ENCODE results near the gene IGF2BP2. TPM values are rescaled to one million over a fixed set of nuclear protein-coding genes. Genes with fewer than 3 reads are reported as not detected.

The IGF2BP2 gene
- total and polyA plus RNA-seq, 9 of the 15 experiments (the other 6 are each of a cell fraction or from before 2014, with no cell fraction given) = 3.2 to 59.6 (median 30.5) TPM

DNA sequence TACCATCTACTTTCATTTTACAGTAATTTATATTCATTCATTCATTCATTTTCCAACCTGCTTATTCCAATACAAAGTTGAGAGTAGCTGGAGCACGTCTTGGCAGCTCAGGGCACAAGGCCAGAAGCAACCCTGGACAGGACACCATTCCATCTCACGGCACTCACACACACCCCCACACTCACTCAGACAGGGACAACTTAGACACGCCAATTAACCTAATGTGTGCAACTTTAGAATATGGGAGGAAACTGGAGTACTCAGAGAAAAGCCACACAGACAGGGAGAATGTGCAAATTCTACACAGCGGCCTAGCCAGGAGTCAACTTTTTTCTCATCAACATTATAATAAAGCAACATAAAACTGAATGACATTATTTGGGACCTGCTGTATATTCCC lies 46.7 kb downstream of the IGF2BP2 start (continued):
- TF ChIP-seq, protein P1, sequence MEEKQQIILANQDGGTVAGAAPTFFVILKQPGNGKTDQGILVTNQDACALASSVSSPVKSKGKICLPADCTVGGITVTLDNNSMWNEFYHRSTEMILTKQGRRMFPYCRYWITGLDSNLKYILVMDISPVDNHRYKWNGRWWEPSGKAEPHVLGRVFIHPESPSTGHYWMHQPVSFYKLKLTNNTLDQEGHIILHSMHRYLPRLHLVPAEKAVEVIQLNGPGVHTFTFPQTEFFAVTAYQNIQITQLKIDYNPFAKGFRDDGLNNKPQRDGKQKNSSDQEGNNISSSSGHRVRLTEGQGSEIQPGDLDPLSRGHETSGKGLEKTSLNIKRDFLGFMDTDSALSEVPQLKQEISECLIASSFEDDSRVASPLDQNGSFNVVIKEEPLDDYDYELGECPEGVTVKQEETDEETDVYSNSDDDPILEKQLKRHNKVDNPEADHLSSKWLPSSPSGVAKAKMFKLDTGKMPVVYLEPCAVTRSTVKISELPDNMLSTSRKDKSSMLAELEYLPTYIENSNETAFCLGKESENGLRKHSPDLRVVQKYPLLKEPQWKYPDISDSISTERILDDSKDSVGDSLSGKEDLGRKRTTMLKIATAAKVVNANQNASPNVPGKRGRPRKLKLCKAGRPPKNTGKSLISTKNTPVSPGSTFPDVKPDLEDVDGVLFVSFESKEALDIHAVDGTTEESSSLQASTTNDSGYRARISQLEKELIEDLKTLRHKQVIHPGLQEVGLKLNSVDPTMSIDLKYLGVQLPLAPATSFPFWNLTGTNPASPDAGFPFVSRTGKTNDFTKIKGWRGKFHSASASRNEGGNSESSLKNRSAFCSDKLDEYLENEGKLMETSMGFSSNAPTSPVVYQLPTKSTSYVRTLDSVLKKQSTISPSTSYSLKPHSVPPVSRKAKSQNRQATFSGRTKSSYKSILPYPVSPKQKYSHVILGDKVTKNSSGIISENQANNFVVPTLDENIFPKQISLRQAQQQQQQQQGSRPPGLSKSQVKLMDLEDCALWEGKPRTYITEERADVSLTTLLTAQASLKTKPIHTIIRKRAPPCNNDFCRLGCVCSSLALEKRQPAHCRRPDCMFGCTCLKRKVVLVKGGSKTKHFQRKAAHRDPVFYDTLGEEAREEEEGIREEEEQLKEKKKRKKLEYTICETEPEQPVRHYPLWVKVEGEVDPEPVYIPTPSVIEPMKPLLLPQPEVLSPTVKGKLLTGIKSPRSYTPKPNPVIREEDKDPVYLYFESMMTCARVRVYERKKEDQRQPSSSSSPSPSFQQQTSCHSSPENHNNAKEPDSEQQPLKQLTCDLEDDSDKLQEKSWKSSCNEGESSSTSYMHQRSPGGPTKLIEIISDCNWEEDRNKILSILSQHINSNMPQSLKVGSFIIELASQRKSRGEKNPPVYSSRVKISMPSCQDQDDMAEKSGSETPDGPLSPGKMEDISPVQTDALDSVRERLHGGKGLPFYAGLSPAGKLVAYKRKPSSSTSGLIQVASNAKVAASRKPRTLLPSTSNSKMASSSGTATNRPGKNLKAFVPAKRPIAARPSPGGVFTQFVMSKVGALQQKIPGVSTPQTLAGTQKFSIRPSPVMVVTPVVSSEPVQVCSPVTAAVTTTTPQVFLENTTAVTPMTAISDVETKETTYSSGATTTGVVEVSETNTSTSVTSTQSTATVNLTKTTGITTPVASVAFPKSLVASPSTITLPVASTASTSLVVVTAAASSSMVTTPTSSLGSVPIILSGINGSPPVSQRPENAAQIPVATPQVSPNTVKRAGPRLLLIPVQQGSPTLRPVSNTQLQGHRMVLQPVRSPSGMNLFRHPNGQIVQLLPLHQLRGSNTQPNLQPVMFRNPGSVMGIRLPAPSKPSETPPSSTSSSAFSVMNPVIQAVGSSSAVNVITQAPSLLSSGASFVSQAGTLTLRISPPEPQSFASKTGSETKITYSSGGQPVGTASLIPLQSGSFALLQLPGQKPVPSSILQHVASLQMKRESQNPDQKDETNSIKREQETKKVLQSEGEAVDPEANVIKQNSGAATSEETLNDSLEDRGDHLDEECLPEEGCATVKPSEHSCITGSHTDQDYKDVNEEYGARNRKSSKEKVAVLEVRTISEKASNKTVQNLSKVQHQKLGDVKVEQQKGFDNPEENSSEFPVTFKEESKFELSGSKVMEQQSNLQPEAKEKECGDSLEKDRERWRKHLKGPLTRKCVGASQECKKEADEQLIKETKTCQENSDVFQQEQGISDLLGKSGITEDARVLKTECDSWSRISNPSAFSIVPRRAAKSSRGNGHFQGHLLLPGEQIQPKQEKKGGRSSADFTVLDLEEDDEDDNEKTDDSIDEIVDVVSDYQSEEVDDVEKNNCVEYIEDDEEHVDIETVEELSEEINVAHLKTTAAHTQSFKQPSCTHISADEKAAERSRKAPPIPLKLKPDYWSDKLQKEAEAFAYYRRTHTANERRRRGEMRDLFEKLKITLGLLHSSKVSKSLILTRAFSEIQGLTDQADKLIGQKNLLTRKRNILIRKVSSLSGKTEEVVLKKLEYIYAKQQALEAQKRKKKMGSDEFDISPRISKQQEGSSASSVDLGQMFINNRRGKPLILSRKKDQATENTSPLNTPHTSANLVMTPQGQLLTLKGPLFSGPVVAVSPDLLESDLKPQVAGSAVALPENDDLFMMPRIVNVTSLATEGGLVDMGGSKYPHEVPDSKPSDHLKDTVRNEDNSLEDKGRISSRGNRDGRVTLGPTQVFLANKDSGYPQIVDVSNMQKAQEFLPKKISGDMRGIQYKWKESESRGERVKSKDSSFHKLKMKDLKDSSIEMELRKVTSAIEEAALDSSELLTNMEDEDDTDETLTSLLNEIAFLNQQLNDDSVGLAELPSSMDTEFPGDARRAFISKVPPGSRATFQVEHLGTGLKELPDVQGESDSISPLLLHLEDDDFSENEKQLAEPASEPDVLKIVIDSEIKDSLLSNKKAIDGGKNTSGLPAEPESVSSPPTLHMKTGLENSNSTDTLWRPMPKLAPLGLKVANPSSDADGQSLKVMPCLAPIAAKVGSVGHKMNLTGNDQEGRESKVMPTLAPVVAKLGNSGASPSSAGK (IDR thresholded peaks at IDR 0.05) = no peak
- TF ChIP-seq SMAD3 (CRISPR knock-in tag; conservative IDR thresholded peaks at IDR 0.05) = no peak
- TF ChIP-seq, protein P2, sequence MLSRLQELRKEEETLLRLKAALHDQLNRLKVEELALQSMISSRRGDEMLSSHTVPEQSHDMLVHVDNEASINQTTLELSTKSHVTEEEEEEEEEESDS (CRISPR knock-in tag; IDR thresholded peaks at IDR 0.05) = no peak
- TF ChIP-seq, protein P3, sequence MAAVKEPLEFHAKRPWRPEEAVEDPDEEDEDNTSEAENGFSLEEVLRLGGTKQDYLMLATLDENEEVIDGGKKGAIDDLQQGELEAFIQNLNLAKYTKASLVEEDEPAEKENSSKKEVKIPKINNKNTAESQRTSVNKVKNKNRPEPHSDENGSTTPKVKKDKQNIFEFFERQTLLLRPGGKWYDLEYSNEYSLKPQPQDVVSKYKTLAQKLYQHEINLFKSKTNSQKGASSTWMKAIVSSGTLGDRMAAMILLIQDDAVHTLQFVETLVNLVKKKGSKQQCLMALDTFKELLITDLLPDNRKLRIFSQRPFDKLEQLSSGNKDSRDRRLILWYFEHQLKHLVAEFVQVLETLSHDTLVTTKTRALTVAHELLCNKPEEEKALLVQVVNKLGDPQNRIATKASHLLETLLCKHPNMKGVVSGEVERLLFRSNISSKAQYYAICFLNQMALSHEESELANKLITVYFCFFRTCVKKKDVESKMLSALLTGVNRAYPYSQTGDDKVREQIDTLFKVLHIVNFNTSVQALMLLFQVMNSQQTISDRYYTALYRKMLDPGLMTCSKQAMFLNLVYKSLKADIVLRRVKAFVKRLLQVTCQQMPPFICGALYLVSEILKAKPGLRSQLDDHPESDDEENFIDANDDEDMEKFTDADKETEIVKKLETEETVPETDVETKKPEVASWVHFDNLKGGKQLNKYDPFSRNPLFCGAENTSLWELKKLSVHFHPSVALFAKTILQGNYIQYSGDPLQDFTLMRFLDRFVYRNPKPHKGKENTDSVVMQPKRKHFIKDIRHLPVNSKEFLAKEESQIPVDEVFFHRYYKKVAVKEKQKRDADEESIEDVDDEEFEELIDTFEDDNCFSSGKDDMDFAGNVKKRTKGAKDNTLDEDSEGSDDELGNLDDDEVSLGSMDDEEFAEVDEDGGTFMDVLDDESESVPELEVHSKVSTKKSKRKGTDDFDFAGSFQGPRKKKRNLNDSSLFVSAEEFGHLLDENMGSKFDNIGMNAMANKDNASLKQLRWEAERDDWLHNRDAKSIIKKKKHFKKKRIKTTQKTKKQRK (IDR thresholded peaks at IDR 0.05; ENCODE audit: borderline replicate concordance, low read depth, low read length) = no peak
